RWPE2 (cell line): ENCODE results near the gene CLBA1.
A peak's percentile ranks its signal among the peaks of the same experiment; 100 is the strongest.

Source experiments
- ATAC-seq: fragments of 200-7000 bp; cut with Tn5 transposase; 3 replicates; pipeline ENCODE4 v1.9.1; 2021; ENCODE audit warnings: low read depth
- DNase-seq: peaks from one replicate; pipeline ENCODE4 v3.0.0-alpha.2; 2020; ENCODE audit warnings: low spot score
- H3K27ac ChIP-seq: fragments of 450-650 bp; 2 replicates; pipeline ENCODE4 v1.5.1; 2017; ENCODE audit warnings: mild to moderate bottlenecking; ENCODE audit not compliant: poor library complexity, severe bottlenecking
- H3K27me3 ChIP-seq: fragments of 250-450 bp; sonication (Bioruptor Pico); 2 replicates; pipeline ENCODE4 v1.5.1; 2021; ENCODE audit warnings: mild to moderate bottlenecking, moderate library complexity; ENCODE audit not compliant: insufficient read depth, poor library complexity, severe bottlenecking
- H3K36me3 ChIP-seq: fragments of 250-450 bp; sonication (Bioruptor Pico); 2 replicates; pipeline ENCODE4 v1.5.1; 2020; ENCODE audit warnings: low read depth, mild to moderate bottlenecking, moderate library complexity
- H3K4me1 ChIP-seq: fragments of 250-450 bp; sonication (Bioruptor Pico); 2 replicates; pipeline ENCODE4 v1.5.1; 2021; ENCODE audit warnings: mild to moderate bottlenecking, moderate library complexity; ENCODE audit not compliant: insufficient read depth, poor library complexity, severe bottlenecking
- H3K4me3 ChIP-seq: fragments of 250-450 bp; sonication (Bioruptor Pico); 2 replicates; pipeline ENCODE4 v1.5.1; 2021; ENCODE audit warnings: mild to moderate bottlenecking, moderate library complexity; ENCODE audit not compliant: severe bottlenecking
- H3K9me3 ChIP-seq: fragments of 250-450 bp; sonication (Bioruptor Pico); 2 replicates; pipeline ENCODE4 v1.5.1; 2021; ENCODE audit warnings: mild to moderate bottlenecking, moderate library complexity; ENCODE audit not compliant: severe bottlenecking
- CTCF ChIP-seq: fragments of 450-650 bp; IDR thresholded peaks from one replicate; pipeline ENCODE4 v1.5.1; 2017; ENCODE audit warnings: mild to moderate bottlenecking, moderate library complexity; ENCODE audit not compliant: poor library complexity, severe bottlenecking

The CLBA1 gene

GRCh38 chr14:104956290-104956890 is 29.2 kb upstream of the CLBA1 start:
- no peak for ATAC-seq
- peaks cover 87% of the 10 kb centered on the region for H3K36me3 ChIP-seq
- H3K4me3 ChIP-seq: no peak overlapping the region
- no peaks in the 10 kb centered on the region for H3K27me3 ChIP-seq
- peak; percentile 64 for DNase-seq
- H3K27ac ChIP-seq: no peak overlapping the region
- no peaks in the 10 kb centered on the region for H3K9me3 ChIP-seq
- TF ChIP-seq CTCF: no peak
- H3K4me1 ChIP-seq: no peaks in the 10 kb centered on the region

- Histone ChIP-seq H3K27me3 (no peaks in the 10 kb centered on the region), H3K36me3 (peaks cover 94% of the 10 kb centered on the region), H3K27ac (no peak overlapping the region), H3K9me3 (no peaks in the 10 kb centered on the region), H3K4me1 (no peaks in the 10 kb centered on the region), H3K4me3 (no peak overlapping the region)
- no peak for TF ChIP-seq CTCF
- DNase-seq (peak; percentile 71), ATAC-seq (peak; percentile 5; the same call in 1 of the 3 replicates)
Measured at GRCh38 chr14:104957146-104958113, 28.2 kb upstream of the CLBA1 start.

- Histone ChIP-seq H3K4me3 (no peak overlapping the region), H3K4me1 (peaks cover 8% of the 10 kb centered on the region), H3K9me3 (no peaks in the 10 kb centered on the region), H3K27ac (no peak overlapping the region), H3K36me3 (peaks cover 57% of the 10 kb centered on the region), H3K27me3 (no peaks in the 10 kb centered on the region)
- DNase-seq (no peak), ATAC-seq (no peak)
- no peak for TF ChIP-seq CTCF
Measured at GRCh38 chr14:104964546-104964945, 21.0 kb upstream of the CLBA1 start.

- H3K27me3 ChIP-seq: no peaks in the 10 kb centered on the region
- TF ChIP-seq CTCF: no peak
- no peak for ATAC-seq
Measured at GRCh38 chr14:104965561-104966231, 19.9 kb upstream of the CLBA1 start.

More at GRCh38 chr14:104965561-104966231, 19.9 kb upstream of the CLBA1 start:
- Histone ChIP-seq H3K27ac (peak overlapping the region; percentile 99), H3K4me3 (no peak overlapping the region), H3K36me3 (peaks cover 45% of the 10 kb centered on the region), H3K4me1 (peaks cover 9% of the 10 kb centered on the region), H3K9me3 (no peaks in the 10 kb centered on the region)
- DNase-seq: peak; percentile 73
